HCT116 (cell line): ENCODE data around the gene FGGY. TPM values are rescaled to one million over a fixed set of nuclear protein-coding genes. Genes with fewer than 3 reads are reported as not detected.

Source experiments
- ATAC-seq: fragments of 200-7000 bp; cut with Tn5 transposase; 2 replicates; pipeline ENCODE4 v1.9.1; 2020; ENCODE audit warnings: mild to moderate bottlenecking, moderate library complexity
- BruUV-seq: library from RNA; stranded (reverse); fragments of 400-500 nt; replicated peaks from 2 replicates; lab custom pipeline; 2021; lab: Mats Ljungman, UMichigan
- CTCF ChIA-PET: fragments of 300-600 bp; sonication (Branson Sonifier 250); formaldehyde crosslinking; loops from one replicate; lab custom pipeline; 2021; ENCODE audit warnings: antibody characterized with exemption; lab: Charles Lee
- POLR2A ChIA-PET: fragments of 300-600, 350-600 bp; sonication (Branson Sonifier 250); formaldehyde crosslinking; loops from one replicate; lab custom pipeline; 2021; ENCODE audit warnings: antibody characterized with exemption; lab: Charles Lee
- RAD21 ChIA-PET, 2 experiments: fragments of 300-600 bp; sonication (Branson Sonifier 250); formaldehyde crosslinking; loops; one replicate each; lab custom pipeline; 2023; ENCODE audit warnings: low total read pairs in 2 of 2; ENCODE audit not compliant: uncharacterized antibody in 2 of 2, unreplicated experiment in 2 of 2, low non-redundant PET in 1 of 2; lab: Charles Lee
- DNase-seq: peaks from one replicate; pipeline ENCODE4 v3.0.0-alpha.2; 2010; ENCODE audit warnings: low read depth, low spot score
- H2AFZ ChIP-seq: fragments of 200-600 bp; shearing (Covaris generic), sonication (generic); 2 replicates; pipeline ENCODE4 v1.6.1; 2017; ENCODE audit warnings: low read depth, mixed run types, mixed read lengths, antibody characterized with exemption, low read length; ENCODE audit not compliant: poor library complexity, severe bottlenecking
- H3K27ac ChIP-seq: 2 replicates; pipeline ENCODE4 v1.5.1; 2012; ENCODE audit warnings: low read depth, low read length
- H3K27me3 ChIP-seq: fragments of 200-600 bp; sonication (generic); 2 replicates; pipeline ENCODE4 v1.6.1; 2016; ENCODE audit warnings: mixed run types, low read length, mixed read lengths; ENCODE audit not compliant: insufficient read depth
- H3K36me3 ChIP-seq, 2 experiments: fragments of 200-500 bp in 1 of 2; fragments of 200-600 bp in 1 of 2; sonication (Bioruptor generic) in 1 of 2; sonication (generic) in 1 of 2; 2 replicates each; pipeline versions ENCODE4 v1.5.1 to v1.6.1; 2014 to 2016; ENCODE audit warnings: low read length in 2 of 2, inconsistent platforms in 1 of 2, mixed read lengths in 1 of 2, mixed run types in 1 of 2; ENCODE audit not compliant: insufficient read depth in 2 of 2, control insufficient read depth in 1 of 2
- H3K4me1 ChIP-seq, 2 experiments: fragments of 200-600 bp in 1 of 2; sonication (generic) in 1 of 2; 2 replicates each; pipeline versions ENCODE4 v1.5.1 to v1.6.1; 2012 to 2017; ENCODE audit warnings: low read length in 2 of 2, inconsistent platforms in 1 of 2, mild to moderate bottlenecking in 1 of 2, mixed read lengths in 1 of 2, mixed run types in 1 of 2, moderate library complexity in 1 of 2; ENCODE audit not compliant: insufficient read depth in 2 of 2, control insufficient read depth in 1 of 2
- H3K4me2 ChIP-seq: fragments of 200-600 bp; sonication (generic); 2 replicates; pipeline ENCODE4 v1.6.1; 2017; ENCODE audit warnings: mixed run types, low read length, mixed read lengths
- H3K4me3 ChIP-seq, 2 experiments: fragments of 200-600 bp in 1 of 2; sonication (generic) in 1 of 2; replicated peaks in 1 of 2; 2 replicates each; pipeline ENCODE4 v1.5.1; 2011 to 2016; ENCODE audit warnings: low read length in 2 of 2, control low read depth in 1 of 2, low read depth in 1 of 2, mild to moderate bottlenecking in 1 of 2, mixed read lengths in 1 of 2, mixed run types in 1 of 2
- H3K79me2 ChIP-seq: fragments of 200-600 bp; sonication (generic); 2 replicates; pipeline ENCODE4 v1.6.1; 2017; ENCODE audit warnings: mild to moderate bottlenecking, mixed run types, low read length, moderate library complexity, mixed read lengths; ENCODE audit not compliant: insufficient read depth
- H3K9ac ChIP-seq: fragments of 200-600 bp; sonication (generic); 2 replicates; pipeline ENCODE4 v1.6.1; 2016; ENCODE audit warnings: low read length, mixed read lengths
- H3K9me2 ChIP-seq: fragments of 200-600 bp; sonication (generic), shearing (Covaris generic); 2 replicates; pipeline ENCODE4 v1.6.1; 2017; ENCODE audit warnings: mixed run types, mild to moderate bottlenecking, moderate library complexity; ENCODE audit not compliant: insufficient read depth
- H3K9me3 ChIP-seq, 2 experiments: fragments of 200-500 bp in 1 of 2; fragments of 200-600 bp in 1 of 2; sonication (Bioruptor generic) in 1 of 2; sonication (generic) in 1 of 2; 2 replicates each; pipeline ENCODE4 v1.6.1; 2014 to 2017; ENCODE audit warnings: low read length in 2 of 2, mixed read lengths in 2 of 2, inconsistent platforms in 1 of 2, low read depth in 1 of 2, mild to moderate bottlenecking in 1 of 2, mixed run types in 1 of 2, moderate library complexity in 1 of 2; ENCODE audit not compliant: control insufficient read depth in 1 of 2, insufficient read depth in 1 of 2
- H4K20me1 ChIP-seq: fragments of 200-600 bp; sonication (generic), shearing (Covaris generic); 2 replicates; pipeline ENCODE4 v1.6.1; 2017; ENCODE audit warnings: mixed run types, mild to moderate bottlenecking, moderate library complexity; ENCODE audit not compliant: insufficient read depth
- ATF3 ChIP-seq: IDR thresholded peaks from 2 replicates; pipeline ENCODE4 v1.6.1; 2012
- CBX3 ChIP-seq: IDR thresholded peaks from 2 replicates; pipeline ENCODE4 v1.6.1; 2012; ENCODE audit warnings: low read depth
- CEBPB ChIP-seq: IDR thresholded peaks from 2 replicates; pipeline ENCODE4 v1.6.1; 2012; ENCODE audit warnings: low read depth
- ELF1 ChIP-seq: IDR thresholded peaks from 2 replicates; pipeline ENCODE4 v1.6.1; 2012; ENCODE audit warnings: low read depth, borderline replicate concordance
- EZH2 ChIP-seq: fragments of 200-600 bp; sonication (generic); IDR thresholded peaks from 2 replicates; pipeline ENCODE4 v1.6.1; 2017; ENCODE audit warnings: antibody characterized with exemption, mixed run types
- FOSL1 ChIP-seq: IDR thresholded peaks from 2 replicates; pipeline ENCODE4 v1.6.1; 2012; ENCODE audit warnings: low read depth
- MAX ChIP-seq: IDR thresholded peaks from 2 replicates; pipeline ENCODE4 v1.6.1; 2012
- POLR2A ChIP-seq: IDR thresholded peaks from 2 replicates; pipeline ENCODE4 v1.7.0; 2011; ENCODE audit warnings: borderline replicate concordance; ENCODE audit not compliant: insufficient read depth, insufficient read length; ENCODE audit errors: extremely low read depth
- POLR2AphosphoS5 ChIP-seq: IDR thresholded peaks from 2 replicates; pipeline ENCODE4 v1.6.1; 2011; ENCODE audit warnings: mild to moderate bottlenecking, low read depth, low read length, moderate library complexity
- RAD21 ChIP-seq: IDR thresholded peaks from 2 replicates; pipeline ENCODE4 v1.6.1; 2012; ENCODE audit warnings: low read depth, mild to moderate bottlenecking
- SP1 ChIP-seq: IDR thresholded peaks from 2 replicates; pipeline ENCODE4 v1.6.1; 2012; ENCODE audit warnings: low read depth
- SRF ChIP-seq: IDR thresholded peaks from 2 replicates; pipeline ENCODE4 v1.6.1; 2012; ENCODE audit warnings: low read depth
- intact Hi-C: fragments of 100-400 bp; cut with micrococcal nuclease; formaldehyde crosslinking; loops from 2 replicates; pipeline ENCODE4 v1.10.0; 2022
- total RNA-seq: library from RNA; stranded (reverse); gene quantifications from one replicate; pipeline ENCODE4 v1.2.1, GENCODE V29; 2021; ENCODE audit not compliant: unreplicated experiment
- TF ChIP-seq, protein P1 (sequence below): IDR thresholded peaks from 2 replicates; pipeline ENCODE4 v1.6.1; 2012; ENCODE audit warnings: low read depth

The FGGY gene
- total RNA-seq, 1 experiment from 2014 or later, result 10.6 TPM

DNA sequence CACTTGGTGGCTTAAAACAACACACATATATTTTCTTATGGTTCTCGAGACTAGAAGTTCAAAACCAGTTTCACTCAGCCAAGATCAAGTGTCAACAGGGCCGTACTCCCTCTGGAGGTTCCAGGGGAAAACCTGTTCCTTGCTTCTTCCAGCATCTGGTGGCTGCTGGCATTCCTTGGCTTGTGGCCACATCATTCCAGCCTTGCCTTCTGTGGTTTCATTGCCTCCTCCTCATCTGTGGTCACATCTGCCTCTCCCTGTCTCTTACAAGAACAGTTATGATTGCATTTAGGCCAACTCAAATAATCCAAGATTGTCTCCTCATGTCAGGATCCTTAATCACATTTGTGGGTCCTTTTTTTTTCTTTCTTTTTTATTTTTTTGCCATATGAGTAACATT, 277.2 kb downstream of the FGGY start:
- no peak for DNase-seq
- H3K27me3 ChIP-seq, result no peaks in the 10 kb centered on the region
- RAD21 ChIA-PET, result no interaction called here
- no peaks in the 10 kb centered on the region for H3K4me1 ChIP-seq
- no peaks in the 10 kb centered on the region for H4K20me1 ChIP-seq
- no peak for ATAC-seq
- BruUV-seq, result no TSS peak
- no peak overlapping the region for H3K9ac ChIP-seq
- H3K27ac ChIP-seq, result no peak overlapping the region
- no peak overlapping the region for H2AFZ ChIP-seq
- CTCF ChIA-PET, result no interaction called here
- H3K4me3 ChIP-seq, result no peak overlapping the region
- no peak overlapping the region for H3K4me2 ChIP-seq
- 0 out of 4 replicates have a peak, but pooled peaks cover 0 to 4% of the 10 kb centered on the region in 2 experiments for H3K9me3 ChIP-seq
- POLR2A ChIA-PET, result no interaction called here
- TF ChIP-seq SP1, result no peak
- TF ChIP-seq POLR2AphosphoS5, result no peak
- no peak for TF ChIP-seq FOSL1
- TF ChIP-seq POLR2A, result no peak
- no peak for TF ChIP-seq RAD21
- TF ChIP-seq ATF3, result no peak
- no peak for TF ChIP-seq SRF
- TF ChIP-seq MAX, result no peak
- no peak for TF ChIP-seq CEBPB
- TF ChIP-seq CBX3, result no peak
- no peak for TF ChIP-seq ELF1
- no peak for TF ChIP-seq EZH2
- TF ChIP-seq, protein P1, sequence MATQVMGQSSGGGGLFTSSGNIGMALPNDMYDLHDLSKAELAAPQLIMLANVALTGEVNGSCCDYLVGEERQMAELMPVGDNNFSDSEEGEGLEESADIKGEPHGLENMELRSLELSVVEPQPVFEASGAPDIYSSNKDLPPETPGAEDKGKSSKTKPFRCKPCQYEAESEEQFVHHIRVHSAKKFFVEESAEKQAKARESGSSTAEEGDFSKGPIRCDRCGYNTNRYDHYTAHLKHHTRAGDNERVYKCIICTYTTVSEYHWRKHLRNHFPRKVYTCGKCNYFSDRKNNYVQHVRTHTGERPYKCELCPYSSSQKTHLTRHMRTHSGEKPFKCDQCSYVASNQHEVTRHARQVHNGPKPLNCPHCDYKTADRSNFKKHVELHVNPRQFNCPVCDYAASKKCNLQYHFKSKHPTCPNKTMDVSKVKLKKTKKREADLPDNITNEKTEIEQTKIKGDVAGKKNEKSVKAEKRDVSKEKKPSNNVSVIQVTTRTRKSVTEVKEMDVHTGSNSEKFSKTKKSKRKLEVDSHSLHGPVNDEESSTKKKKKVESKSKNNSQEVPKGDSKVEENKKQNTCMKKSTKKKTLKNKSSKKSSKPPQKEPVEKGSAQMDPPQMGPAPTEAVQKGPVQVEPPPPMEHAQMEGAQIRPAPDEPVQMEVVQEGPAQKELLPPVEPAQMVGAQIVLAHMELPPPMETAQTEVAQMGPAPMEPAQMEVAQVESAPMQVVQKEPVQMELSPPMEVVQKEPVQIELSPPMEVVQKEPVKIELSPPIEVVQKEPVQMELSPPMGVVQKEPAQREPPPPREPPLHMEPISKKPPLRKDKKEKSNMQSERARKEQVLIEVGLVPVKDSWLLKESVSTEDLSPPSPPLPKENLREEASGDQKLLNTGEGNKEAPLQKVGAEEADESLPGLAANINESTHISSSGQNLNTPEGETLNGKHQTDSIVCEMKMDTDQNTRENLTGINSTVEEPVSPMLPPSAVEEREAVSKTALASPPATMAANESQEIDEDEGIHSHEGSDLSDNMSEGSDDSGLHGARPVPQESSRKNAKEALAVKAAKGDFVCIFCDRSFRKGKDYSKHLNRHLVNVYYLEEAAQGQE, result no peak
- H3K79me2 ChIP-seq, result no peaks in the 10 kb centered on the region
- no peaks in the 10 kb centered on the region for H3K36me3 ChIP-seq
- no peaks in the 10 kb centered on the region; the same call in 1 of the 2 replicates for H3K9me2 ChIP-seq
- intact Hi-C loops, result no loop called here
